HG02943 (cell line): ENCODE data around the gene ABCG5.

ENCODE experiments used
- ATAC-seq: cut with Tn5 transposase; IDR thresholded peaks from one replicate; pipeline ENCODE4 v1.9.1; 2021; ENCODE audit warnings: mild to moderate bottlenecking, low read depth, moderate library complexity; ENCODE audit not compliant: unreplicated experiment

The ABCG5 gene

GRCh38 chr2:43764086-43764705 is 74.4 kb downstream of the ABCG5 start:
- no peak for ATAC-seq

- ATAC-seq: no peak
Observed at GRCh38 chr2:43763091-43763490, 75.5 kb downstream of the ABCG5 start.
